ENCODE measurements around the gene RFX7.

The RFX7 gene

GRCh38 chr15:56243163-56244037, at the start of gene RFX7:
Gene RFX7, minus strand, starts transcription at chr15:56243879. Its CDS starts 594 bp downstream, at chr15:56243285.
- TF ChIP-seq TEAD4 (IDR thresholded peaks at IDR 0.05) = no peak
- 0 out of 2 replicates have a peak, but pooled peaks have one; percentile 8 for TF ChIP-seq EGR1 (IDR thresholded peaks at IDR 0.05)
- no peak for TF ChIP-seq EP300 (IDR thresholded peaks at IDR 0.05; ENCODE audit: borderline replicate concordance)
- TF ChIP-seq FOXM1 (IDR thresholded peaks at IDR 0.05; ENCODE audit: borderline replicate concordance, low read depth) = no peak
- TF ChIP-seq ZBTB7A (IDR thresholded peaks at IDR 0.05; ENCODE audit: low read depth) = 0 out of 2 replicates have a peak, but pooled peaks have one; percentile 29
- no peak for TF ChIP-seq TCF12 (IDR thresholded peaks at IDR 0.05; ENCODE audit: low read depth)
- TF ChIP-seq MAX (IDR thresholded peaks at IDR 0.05) = no peak
- TF ChIP-seq YY1 (IDR thresholded peaks at IDR 0.05; ENCODE audit: low read depth) = 0 out of 2 replicates have a peak, but pooled peaks have one; percentile 35

GRCh38 chr15:56292546-56293316, 49.1 kb upstream of the RFX7 start:
- no peak for TF ChIP-seq CREB1 (IDR thresholded peaks at IDR 0.05; ENCODE audit: low read depth)
- TF ChIP-seq EGR1 (IDR thresholded peaks at IDR 0.05) = no peak
- TF ChIP-seq EP300 (IDR thresholded peaks at IDR 0.05; ENCODE audit: borderline replicate concordance) = no peak
- TF ChIP-seq REST (IDR thresholded peaks at IDR 0.05; ENCODE audit: low read depth) = no peak
- no peak for TF ChIP-seq TEAD4 (IDR thresholded peaks at IDR 0.05)
- no peak for TF ChIP-seq RAD21 (IDR thresholded peaks at IDR 0.05; ENCODE audit: low read depth)
- no peak for TF ChIP-seq USF1 (IDR thresholded peaks at IDR 0.05)
- no peak for TF ChIP-seq TCF12 (IDR thresholded peaks at IDR 0.05; ENCODE audit: low read depth)
- no peak for TF ChIP-seq NFIC (IDR thresholded peaks at IDR 0.05)
- no peak for TF ChIP-seq YY1 (IDR thresholded peaks at IDR 0.05; ENCODE audit: low read depth)
- no peak for TF ChIP-seq MAX (IDR thresholded peaks at IDR 0.05)
- no peak for TF ChIP-seq FOXM1 (IDR thresholded peaks at IDR 0.05; ENCODE audit: borderline replicate concordance, low read depth)
- TF ChIP-seq TAF1 (IDR thresholded peaks at IDR 0.05; ENCODE audit: low read depth) = no peak
- no peak for TF ChIP-seq ZBTB7A (IDR thresholded peaks at IDR 0.05; ENCODE audit: low read depth)

- no peak for TF ChIP-seq TEAD4 (IDR thresholded peaks at IDR 0.05)
- TF ChIP-seq FOXM1 (IDR thresholded peaks at IDR 0.05; ENCODE audit: borderline replicate concordance, low read depth) = no peak
- no peak for TF ChIP-seq NFIC (IDR thresholded peaks at IDR 0.05)
- TF ChIP-seq EGR1 (IDR thresholded peaks at IDR 0.05) = no peak
- no peak for TF ChIP-seq TCF12 (IDR thresholded peaks at IDR 0.05; ENCODE audit: low read depth)
- TF ChIP-seq TAF1 (IDR thresholded peaks at IDR 0.05; ENCODE audit: low read depth) = no peak
These were observed 48.1 kb upstream of the RFX7 start for GRCh38 chr15:56291741-56292140.

- TF ChIP-seq NFIC (IDR thresholded peaks at IDR 0.05) = no peak
- TF ChIP-seq EGR1 (IDR thresholded peaks at IDR 0.05) = no peak
- TF ChIP-seq CREB1 (IDR thresholded peaks at IDR 0.05; ENCODE audit: low read depth) = no peak
These were observed 42.5 kb upstream of the RFX7 start for GRCh38 chr15:56286213-56286612.

GRCh38 chr15:56281145-56281544, 37.5 kb upstream of the RFX7 start:
- no peak for TF ChIP-seq CREB1 (IDR thresholded peaks at IDR 0.05; ENCODE audit: low read depth)
- TF ChIP-seq EP300 (IDR thresholded peaks at IDR 0.05; ENCODE audit: borderline replicate concordance) = no peak
- no peak for TF ChIP-seq USF1 (IDR thresholded peaks at IDR 0.05)
- TF ChIP-seq CEBPB (IDR thresholded peaks at IDR 0.05) = no peak
- TF ChIP-seq RAD21 (IDR thresholded peaks at IDR 0.05; ENCODE audit: low read depth) = no peak
- no peak for TF ChIP-seq ZBTB7A (IDR thresholded peaks at IDR 0.05; ENCODE audit: low read depth)

GRCh38 chr15:56273724-56274123, 30.0 kb upstream of the RFX7 start:
- TF ChIP-seq YY1 (IDR thresholded peaks at IDR 0.05; ENCODE audit: low read depth) (no peak), TEAD4 (IDR thresholded peaks at IDR 0.05) (no peak), FOXM1 (IDR thresholded peaks at IDR 0.05; ENCODE audit: borderline replicate concordance, low read depth) (no peak), EP300 (IDR thresholded peaks at IDR 0.05; ENCODE audit: borderline replicate concordance) (no peak), EGR1 (IDR thresholded peaks at IDR 0.05) (no peak)

GRCh38 chr15:56272454-56272853, 28.8 kb upstream of the RFX7 start:
- TF ChIP-seq TCF12 (IDR thresholded peaks at IDR 0.05; ENCODE audit: low read depth) (no peak), EP300 (IDR thresholded peaks at IDR 0.05; ENCODE audit: borderline replicate concordance) (no peak), MAX (IDR thresholded peaks at IDR 0.05) (no peak), USF1 (IDR thresholded peaks at IDR 0.05) (no peak), CREB1 (IDR thresholded peaks at IDR 0.05; ENCODE audit: low read depth) (no peak), REST (IDR thresholded peaks at IDR 0.05; ENCODE audit: low read depth) (no peak), ZBTB7A (IDR thresholded peaks at IDR 0.05; ENCODE audit: low read depth) (no peak), FOXM1 (IDR thresholded peaks at IDR 0.05; ENCODE audit: borderline replicate concordance, low read depth) (no peak), TAF1 (IDR thresholded peaks at IDR 0.05; ENCODE audit: low read depth) (no peak), RAD21 (IDR thresholded peaks at IDR 0.05; ENCODE audit: low read depth) (no peak), EGR1 (IDR thresholded peaks at IDR 0.05) (no peak), CEBPB (IDR thresholded peaks at IDR 0.05) (no peak), TEAD4 (IDR thresholded peaks at IDR 0.05) (no peak), YY1 (IDR thresholded peaks at IDR 0.05; ENCODE audit: low read depth) (no peak), NFIC (IDR thresholded peaks at IDR 0.05) (no peak)

All from Ishikawa (cell line).